Measurements from ENCODE around the gene HACD2.

The HACD2 gene

GRCh38 chr3:123564056-123564455 lies 20.8 kb downstream of the HACD2 start:
- Histone ChIP-seq H3K27me3 (ENCODE audit: insufficient read depth, low read length) (no peaks in the 10 kb centered on the region), H3K4me2 (ENCODE audit: low read length) (no peak overlapping the region), H3K23ac (ENCODE audit: low read length) (no peak overlapping the region), H3K18ac (ENCODE audit: low read length) (no peak overlapping the region), H2BK12ac (ENCODE audit: low read length) (no peak overlapping the region), H2AFZ (ENCODE audit: insufficient read depth, low read length, poor library complexity) (no peak overlapping the region), H4K12ac (ENCODE audit: low read depth, low read length) (no peak overlapping the region), H3K9me3 (ENCODE audit: insufficient read depth, low read depth, low read length) (no peaks in the 10 kb centered on the region), H2BK120ac (ENCODE audit: insufficient read depth, low read length, poor library complexity) (no peak overlapping the region), H2AK5ac (ENCODE audit: low read length) (no peak overlapping the region), H3K36me3 (ENCODE audit: control insufficient read depth in 1 of 2, insufficient read depth in 2 of 2, low read length in 2 of 2) (peaks cover 16 to 17% of the 10 kb centered on the region in 2 experiments), H3K9ac (ENCODE audit: low read length) (no peak overlapping the region), H3K4me3 (ENCODE audit: low read depth, low read length) (no peak overlapping the region), H2BK5ac (ENCODE audit: low read depth, low read length, poor library complexity) (no peak overlapping the region), H3K79me1 (ENCODE audit: low read length) (no peaks in the 10 kb centered on the region), H3K4ac (ENCODE audit: low read depth, low read length) (no peak overlapping the region), H3K79me2 (ENCODE audit: control insufficient read depth, insufficient read depth, low read length, poor library complexity) (no peaks in the 10 kb centered on the region), H4K91ac (ENCODE audit: low read depth, low read length) (no peak overlapping the region), H4K8ac (ENCODE audit: low read depth, low read length) (no peak overlapping the region), H3K4me1 (ENCODE audit: control insufficient read depth in 1 of 2, insufficient read depth in 2 of 2, low read length in 2 of 2) (peaks cover 0 to 3% of the 10 kb centered on the region in 2 experiments), H3K27ac (ENCODE audit: low read depth, low read length) (no peak overlapping the region), H3K14ac (ENCODE audit: low read length) (no peak overlapping the region)
- DNase-seq: peak; percentile 53 to 55
- no CpG with 5 or more reads among the region's 6 CpGs for WGBS (ENCODE audit: extremely low coverage, insufficient coverage, insufficient read length)

GRCh38 chr3:123562547-123562946 lies 22.3 kb downstream of the HACD2 start:
- H3K9me3 ChIP-seq (ENCODE audit: insufficient read depth, low read depth, low read length): no peaks in the 10 kb centered on the region
- H3K27me3 ChIP-seq (ENCODE audit: insufficient read depth, low read length): no peaks in the 10 kb centered on the region
- no peak overlapping the region for H2AFZ ChIP-seq (ENCODE audit: insufficient read depth, low read length, poor library complexity)
- no peak overlapping the region for H3K27ac ChIP-seq (ENCODE audit: low read depth, low read length)
- H4K91ac ChIP-seq (ENCODE audit: low read depth, low read length): no peak overlapping the region
- H3K9ac ChIP-seq (ENCODE audit: low read length): no peak overlapping the region
- H4K12ac ChIP-seq (ENCODE audit: low read depth, low read length): no peak overlapping the region
- no peak overlapping the region for H2BK12ac ChIP-seq (ENCODE audit: low read length)
- no peak for DNase-seq
- no peak overlapping the region for H2AK5ac ChIP-seq (ENCODE audit: low read length)
- H3K4me2 ChIP-seq (ENCODE audit: low read length): no peak overlapping the region
- no peak overlapping the region for H2BK5ac ChIP-seq (ENCODE audit: low read depth, low read length, poor library complexity)
- no CpG with 5 or more reads among the region's 1 CpG for WGBS (ENCODE audit: extremely low coverage, insufficient coverage, insufficient read length)
- H3K79me1 ChIP-seq (ENCODE audit: low read length): no peaks in the 10 kb centered on the region
- H2BK120ac ChIP-seq (ENCODE audit: insufficient read depth, low read length, poor library complexity): no peak overlapping the region
- no peak overlapping the region for H3K4ac ChIP-seq (ENCODE audit: low read depth, low read length)
- no peaks in the 10 kb centered on the region for H3K79me2 ChIP-seq (ENCODE audit: control insufficient read depth, insufficient read depth, low read length, poor library complexity)
- H3K4me3 ChIP-seq (ENCODE audit: low read depth, low read length): no peak overlapping the region
- no peak overlapping the region for H4K8ac ChIP-seq (ENCODE audit: low read depth, low read length)
- no peak overlapping the region for H3K18ac ChIP-seq (ENCODE audit: low read length)
- peaks cover 13 to 17% of the 10 kb centered on the region in 2 experiments for H3K36me3 ChIP-seq (ENCODE audit: control insufficient read depth in 1 of 2, insufficient read depth in 2 of 2, low read length in 2 of 2)
- H3K14ac ChIP-seq (ENCODE audit: low read length): no peak overlapping the region
- peaks cover 0 to 3% of the 10 kb centered on the region in 2 experiments for H3K4me1 ChIP-seq (ENCODE audit: control insufficient read depth in 1 of 2, insufficient read depth in 2 of 2, low read length in 2 of 2)
- no peak overlapping the region for H3K23ac ChIP-seq (ENCODE audit: low read length)

GRCh38 chr3:123561188-123561587 lies 23.7 kb downstream of the HACD2 start:
- Histone ChIP-seq H3K36me3 (ENCODE audit: control insufficient read depth in 1 of 2, insufficient read depth in 2 of 2, low read length in 2 of 2) (peaks cover 12 to 20% of the 10 kb centered on the region in 2 experiments), H2BK120ac (ENCODE audit: insufficient read depth, low read length, poor library complexity) (no peak overlapping the region), H4K12ac (ENCODE audit: low read depth, low read length) (no peak overlapping the region), H2AK5ac (ENCODE audit: low read length) (no peak overlapping the region), H3K4ac (ENCODE audit: low read depth, low read length) (no peak overlapping the region), H3K23ac (ENCODE audit: low read length) (no peak overlapping the region), H2AFZ (ENCODE audit: insufficient read depth, low read length, poor library complexity) (no peak overlapping the region), H3K4me3 (ENCODE audit: low read depth, low read length) (no peak overlapping the region), H3K27ac (ENCODE audit: low read depth, low read length) (no peak overlapping the region), H3K4me1 (ENCODE audit: control insufficient read depth in 1 of 2, insufficient read depth in 2 of 2, low read length in 2 of 2) (peaks cover 0 to 3% of the 10 kb centered on the region in 2 experiments), H3K79me2 (ENCODE audit: control insufficient read depth, insufficient read depth, low read length, poor library complexity) (no peaks in the 10 kb centered on the region), H3K27me3 (ENCODE audit: insufficient read depth, low read length) (no peaks in the 10 kb centered on the region), H3K18ac (ENCODE audit: low read length) (no peak overlapping the region), H2BK5ac (ENCODE audit: low read depth, low read length, poor library complexity) (no peak overlapping the region), H3K9ac (ENCODE audit: low read length) (no peak overlapping the region), H2BK12ac (ENCODE audit: low read length) (no peak overlapping the region), H4K8ac (ENCODE audit: low read depth, low read length) (no peak overlapping the region), H3K4me2 (ENCODE audit: low read length) (no peak overlapping the region), H3K9me3 (ENCODE audit: insufficient read depth, low read depth, low read length) (no peaks in the 10 kb centered on the region), H3K79me1 (ENCODE audit: low read length) (no peaks in the 10 kb centered on the region), H4K91ac (ENCODE audit: low read depth, low read length) (no peak overlapping the region), H3K14ac (ENCODE audit: low read length) (no peak overlapping the region)
- DNase-seq: no peak
- WGBS (ENCODE audit: extremely low coverage, insufficient coverage, insufficient read length): no CpG with 5 or more reads among the region's 2 CpGs

GRCh38 chr3:123559040-123559861 lies 25.6 kb downstream of the HACD2 start:
- Histone ChIP-seq H3K27ac (ENCODE audit: low read depth, low read length) (no peak overlapping the region), H3K9ac (ENCODE audit: low read length) (no peak overlapping the region), H4K91ac (ENCODE audit: low read depth, low read length) (no peak overlapping the region), H4K12ac (ENCODE audit: low read depth, low read length) (no peak overlapping the region), H4K8ac (ENCODE audit: low read depth, low read length) (no peak overlapping the region), H2BK120ac (ENCODE audit: insufficient read depth, low read length, poor library complexity) (no peak overlapping the region), H3K4me2 (ENCODE audit: low read length) (no peak overlapping the region), H2AFZ (ENCODE audit: insufficient read depth, low read length, poor library complexity) (no peak overlapping the region), H3K4ac (ENCODE audit: low read depth, low read length) (no peak overlapping the region), H3K79me2 (ENCODE audit: control insufficient read depth, insufficient read depth, low read length, poor library complexity) (no peaks in the 10 kb centered on the region), H3K23ac (ENCODE audit: low read length) (no peak overlapping the region), H2BK12ac (ENCODE audit: low read length) (no peak overlapping the region), H3K79me1 (ENCODE audit: low read length) (no peaks in the 10 kb centered on the region), H3K4me3 (ENCODE audit: low read depth, low read length) (no peak overlapping the region), H3K9me3 (ENCODE audit: insufficient read depth, low read depth, low read length) (peaks cover under 1% of the 10 kb centered on the region), H2AK5ac (ENCODE audit: low read length) (no peak overlapping the region), H3K36me3 (ENCODE audit: control insufficient read depth in 1 of 2, insufficient read depth in 2 of 2, low read length in 2 of 2) (peaks cover 11 to 14% of the 10 kb centered on the region in 2 experiments), H3K4me1 (ENCODE audit: control insufficient read depth in 1 of 2, insufficient read depth in 2 of 2, low read length in 2 of 2) (peaks cover 0 to 2% of the 10 kb centered on the region in 2 experiments), H3K14ac (ENCODE audit: low read length) (no peak overlapping the region), H2BK5ac (ENCODE audit: low read depth, low read length, poor library complexity) (no peak overlapping the region), H3K27me3 (ENCODE audit: insufficient read depth, low read length) (no peaks in the 10 kb centered on the region), H3K18ac (ENCODE audit: low read length) (no peak overlapping the region)
- WGBS (ENCODE audit: extremely low coverage, insufficient coverage, insufficient read length): no CpG with 5 or more reads among the region's 12 CpGs
- DNase-seq: peak in 1 of 2 donors; percentile 78

All from trophoblast cell (in vitro differentiated cells and primary cell).